ENCODE data around the gene GIMAP4. TPM values are rescaled to one million over a fixed set of nuclear protein-coding genes. Genes with fewer than 3 reads are reported as not detected.
"Not testable (repeated sequence)": the region's sequence is repeated elsewhere in the genome, so short reads cannot be mapped to it uniquely, and the experiment has no call there.

The GIMAP4 gene
- not detected in 2 replicates for total RNA-seq (2014; rRNA removed; shearing (Covaris generic))
- not detected in 2 replicates for polyA plus RNA-seq (2014; cell fraction: nucleus; rRNA removed)

- no peak for DNase-seq (ENCODE audit: extremely low read depth, low read depth)
These were observed at the start of gene GIMAP4 for GRCh38 chr7:150567169-150567568. TSS of gene GIMAP4 (plus strand) at chr7:150567390. CDS start at chr7:150569902, 2,512 bp downstream.

DNA sequence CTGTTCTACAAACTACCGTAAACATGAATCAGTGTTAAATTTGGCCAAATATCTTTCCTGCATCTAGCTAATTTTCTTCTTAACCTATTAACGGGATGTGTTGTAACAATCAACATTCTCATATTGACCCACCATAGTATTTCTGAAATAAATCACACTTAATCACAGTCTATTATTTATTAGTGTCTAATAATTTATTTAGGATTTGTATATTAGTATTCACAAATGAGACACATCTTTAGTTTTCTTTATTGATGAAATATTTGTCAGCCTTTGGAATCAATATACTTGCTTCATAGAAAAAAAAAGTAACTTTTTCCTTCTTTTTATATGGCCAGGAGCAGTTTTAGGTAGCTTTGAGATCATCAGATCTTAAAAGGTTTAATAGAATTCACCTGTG lies 47.9 kb upstream of the GIMAP4 start:
- no peak for DNase-seq (ENCODE audit: extremely low read depth, low read depth)

DNA sequence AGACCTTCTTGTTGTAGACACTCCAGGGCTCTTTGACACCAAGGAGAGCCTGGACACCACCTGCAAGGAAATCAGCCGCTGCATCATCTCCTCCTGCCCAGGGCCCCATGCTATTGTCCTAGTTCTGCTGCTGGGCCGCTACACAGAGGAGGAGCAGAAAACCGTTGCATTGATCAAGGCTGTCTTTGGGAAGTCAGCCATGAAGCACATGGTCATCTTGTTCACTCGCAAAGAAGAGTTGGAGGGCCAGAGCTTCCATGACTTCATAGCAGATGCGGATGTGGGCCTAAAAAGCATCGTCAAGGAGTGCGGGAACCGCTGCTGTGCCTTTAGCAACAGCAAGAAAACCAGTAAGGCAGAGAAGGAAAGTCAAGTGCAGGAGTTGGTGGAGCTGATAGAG lies 47.0 kb upstream of the GIMAP4 start:
- no peak for DNase-seq (ENCODE audit: extremely low read depth, low read depth)

GRCh38 chr7:150522931-150523330 lies 44.3 kb upstream of the GIMAP4 start:
- not testable (repeated sequence) for DNase-seq (ENCODE audit: extremely low read depth, low read depth)

- DNase-seq (ENCODE audit: extremely low read depth, low read depth): no peak
These were observed 43.2 kb upstream of the GIMAP4 start for GRCh38 chr7:150524018-150524417.

- DNase-seq (ENCODE audit: extremely low read depth, low read depth): no peak
These were observed 35.5 kb upstream of the GIMAP4 start for GRCh38 chr7:150531704-150532103.

GRCh38 chr7:150538259-150538658 lies 28.9 kb upstream of the GIMAP4 start:
- DNase-seq (ENCODE audit: extremely low read depth, low read depth): no peak

DNA sequence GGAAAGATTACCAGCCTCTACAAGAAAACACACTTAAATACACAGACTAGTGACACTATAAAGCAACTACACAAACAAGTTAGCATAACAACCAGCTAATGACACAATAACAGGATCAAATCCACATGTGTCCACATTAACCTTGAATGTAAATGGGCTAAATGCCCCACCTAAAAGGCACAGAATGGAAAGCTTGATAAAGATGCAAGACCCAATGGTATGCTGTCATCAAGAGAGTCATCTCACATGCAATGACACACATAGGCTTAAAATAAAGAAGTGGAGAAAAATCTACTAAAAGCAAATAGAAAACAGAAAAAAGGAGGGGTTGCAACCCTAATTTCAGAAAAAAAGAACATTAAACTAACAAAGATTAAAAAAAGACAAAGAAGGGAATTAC lies 14.0 kb upstream of the GIMAP4 start:
- no peak for DNase-seq (ENCODE audit: extremely low read depth, low read depth)

GRCh38 chr7:150556521-150557138 lies 10.6 kb upstream of the GIMAP4 start:
- no peak for DNase-seq (ENCODE audit: extremely low read depth, low read depth)

DNA sequence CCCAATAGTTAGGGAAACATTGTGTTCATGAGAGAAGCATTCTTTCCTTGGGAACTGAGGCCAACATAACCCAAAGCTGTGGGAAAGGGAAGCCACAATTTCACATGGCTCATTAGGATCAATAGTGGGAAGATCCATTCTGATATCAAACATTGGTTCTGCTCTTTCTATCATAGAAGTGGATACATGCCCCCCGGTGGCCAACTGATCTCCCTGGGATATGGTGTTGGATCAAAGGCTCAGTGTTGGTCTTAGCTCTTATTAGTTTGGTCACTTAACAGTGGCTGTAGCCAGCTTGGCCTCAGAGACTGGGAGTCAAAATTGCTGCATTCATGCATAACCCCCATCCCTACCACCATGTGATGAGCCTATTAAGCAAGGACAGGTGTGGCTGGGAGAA lies 6.7 kb upstream of the GIMAP4 start:
- DNase-seq (ENCODE audit: extremely low read depth, low read depth): no peak

DNA sequence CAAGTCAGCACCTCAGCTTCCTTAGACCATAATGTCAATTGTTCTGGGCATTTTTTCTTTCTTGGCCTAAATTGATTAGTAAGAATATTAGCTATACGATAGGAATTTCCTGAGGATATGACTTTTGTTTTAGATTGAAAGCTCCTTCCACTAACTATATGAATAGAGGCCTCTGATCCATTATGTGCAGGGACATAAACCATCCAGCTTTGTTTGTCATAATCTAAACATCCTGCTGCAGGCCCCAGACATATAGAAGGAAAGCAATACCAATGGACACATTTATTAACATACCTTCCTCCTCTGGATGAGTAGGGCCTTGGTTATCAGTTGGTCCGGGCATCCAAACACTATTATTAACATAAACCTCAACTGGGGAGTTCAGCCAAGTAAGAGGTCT lies 4.3 kb upstream of the GIMAP4 start:
- DNase-seq (ENCODE audit: extremely low read depth, low read depth): no peak

GRCh38 chr7:150564006-150564405 lies 3.2 kb upstream of the GIMAP4 start:
- DNase-seq (ENCODE audit: extremely low read depth, low read depth): no peak

- no peak for DNase-seq (ENCODE audit: extremely low read depth, low read depth)
These were observed 2.6 kb upstream of the GIMAP4 start for GRCh38 chr7:150564566-150564965.

DNA sequence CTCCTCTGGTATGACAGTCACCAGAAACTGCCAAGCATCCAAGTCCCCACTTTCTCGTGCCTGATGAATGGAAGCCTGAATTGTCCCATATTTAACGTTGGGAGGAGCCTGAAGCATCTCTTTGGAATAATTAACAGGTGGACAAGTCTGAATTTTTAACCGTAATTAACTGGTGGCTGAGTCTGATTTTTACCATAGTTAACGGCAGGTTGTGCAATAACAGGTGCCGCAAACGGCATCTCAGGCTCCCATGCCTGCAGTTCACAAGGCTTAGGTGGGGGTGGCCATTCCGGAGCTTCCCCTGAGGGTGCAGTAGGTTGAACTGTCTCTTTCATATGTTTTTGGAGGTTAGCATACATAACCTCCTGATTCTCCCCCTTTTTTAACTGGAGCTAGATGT lies 2.0 kb upstream of the GIMAP4 start:
- no peak for DNase-seq (ENCODE audit: extremely low read depth, low read depth)

- DNase-seq (ENCODE audit: extremely low read depth, low read depth): no peak
These were observed 1.1 kb upstream of the GIMAP4 start for GRCh38 chr7:150566123-150566522.

DNA sequence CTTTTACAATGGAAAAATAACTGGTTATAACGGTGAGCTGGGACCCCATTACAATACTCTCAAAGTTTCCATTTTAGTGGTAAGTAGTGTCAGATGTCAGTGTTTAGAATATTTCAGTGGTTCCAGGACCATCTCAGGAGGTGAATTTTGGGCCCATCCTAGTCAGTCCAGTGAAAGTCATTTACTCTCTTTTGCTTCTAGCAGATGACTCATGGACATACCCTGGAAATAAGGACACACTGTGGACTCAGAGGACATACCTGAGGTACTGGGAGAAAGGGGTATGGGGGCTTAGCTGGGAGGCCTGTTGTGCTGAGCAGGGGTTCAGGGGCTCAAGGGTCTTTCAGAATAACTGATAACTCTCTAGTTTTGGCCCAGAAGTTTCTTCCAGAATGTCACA lies 618 bp upstream of the GIMAP4 start:
- no peak for DNase-seq (ENCODE audit: extremely low read depth, low read depth)

GRCh38 chr7:150567871-150568301 lies 696 bp downstream of the GIMAP4 start:
- no peak for DNase-seq (ENCODE audit: extremely low read depth, low read depth)

- DNase-seq (ENCODE audit: extremely low read depth, low read depth): no peak
These were observed 1.5 kb downstream of the GIMAP4 start for GRCh38 chr7:150568714-150569113.

DNA sequence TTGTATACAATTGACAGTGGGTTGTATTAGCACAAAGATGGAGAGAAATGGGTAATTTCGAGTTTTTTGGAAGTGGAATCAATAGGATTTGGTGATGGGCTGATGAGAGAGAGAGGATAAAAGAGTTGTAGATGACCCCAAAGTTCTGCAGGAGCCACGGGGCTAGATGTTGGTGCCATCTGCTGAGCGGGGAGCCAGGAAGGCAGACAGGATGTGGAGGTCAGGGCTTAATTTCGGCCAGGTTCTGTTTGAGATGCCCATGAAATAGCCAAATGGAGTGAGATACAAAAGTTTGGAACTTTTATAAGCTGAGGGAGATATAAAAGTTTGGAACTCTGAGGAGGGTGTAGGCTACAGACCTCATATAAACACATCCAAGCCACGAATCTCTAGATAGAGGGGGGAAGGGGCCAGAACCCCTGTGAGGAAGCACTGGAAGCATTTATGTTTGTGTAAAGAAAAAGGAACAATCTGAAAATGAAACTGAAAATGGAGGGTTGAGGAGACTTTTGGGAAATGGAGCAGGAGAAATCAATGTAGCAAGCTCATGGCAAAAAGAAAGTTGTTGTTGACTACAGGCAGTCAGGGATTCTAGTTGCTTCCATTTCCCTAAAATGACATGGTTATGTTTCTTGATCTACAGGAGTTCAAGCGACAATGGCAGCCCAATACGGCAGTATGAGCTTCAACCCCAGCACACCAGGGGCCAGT lies 2.2 kb downstream of the GIMAP4 start:
- DNase-seq (ENCODE audit: extremely low read depth, low read depth): no peak

DNA sequence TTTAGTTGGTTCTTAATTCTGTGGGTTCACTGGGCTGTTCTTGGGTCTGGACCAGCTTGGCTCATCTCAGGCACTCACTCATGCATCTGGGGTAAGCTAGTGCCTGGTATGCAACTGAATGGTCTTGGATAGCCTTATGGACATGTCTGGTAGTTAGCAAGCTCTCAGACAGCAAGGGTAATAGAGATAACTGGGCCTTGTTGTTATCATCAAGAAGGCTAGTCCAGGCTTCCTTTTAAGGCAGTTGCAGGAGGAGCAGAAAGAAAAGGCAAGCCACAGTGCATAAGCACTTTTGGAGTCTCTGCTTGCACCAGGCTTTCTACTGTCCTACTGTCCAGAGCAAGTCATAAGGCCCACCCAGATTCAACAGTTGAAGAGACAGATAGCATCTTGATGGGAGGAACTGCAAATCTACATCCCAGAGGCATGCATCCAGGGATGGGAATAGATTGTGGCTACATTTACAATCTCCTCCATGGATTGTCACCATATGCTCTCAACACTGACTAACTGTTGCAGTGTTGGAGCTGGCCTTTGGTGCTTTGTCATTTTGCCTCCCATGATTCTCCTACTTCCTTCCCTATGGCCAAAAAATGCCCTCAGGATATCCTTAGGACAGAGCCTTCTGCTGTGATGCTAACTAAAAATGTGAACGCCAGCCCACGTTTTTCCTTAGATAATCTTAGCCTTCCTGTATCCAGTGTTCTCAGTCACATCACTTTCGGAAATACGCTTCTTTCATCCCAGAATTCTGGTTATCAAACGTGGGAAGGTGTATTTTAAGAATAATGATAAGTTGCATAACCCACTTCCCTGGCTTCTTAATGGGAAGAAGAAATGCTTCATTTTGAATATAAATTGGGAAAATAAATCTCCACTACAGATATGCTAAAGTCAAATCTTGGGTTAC lies 3.6 kb downstream of the GIMAP4 start:
- no peak for DNase-seq (ENCODE audit: extremely low read depth, low read depth)

GRCh38 chr7:150572496-150572895 lies 5.3 kb downstream of the GIMAP4 start:
- no peak for DNase-seq (ENCODE audit: extremely low read depth, low read depth)
